ENCODE measurements around the gene FRMD4A.

DNA sequence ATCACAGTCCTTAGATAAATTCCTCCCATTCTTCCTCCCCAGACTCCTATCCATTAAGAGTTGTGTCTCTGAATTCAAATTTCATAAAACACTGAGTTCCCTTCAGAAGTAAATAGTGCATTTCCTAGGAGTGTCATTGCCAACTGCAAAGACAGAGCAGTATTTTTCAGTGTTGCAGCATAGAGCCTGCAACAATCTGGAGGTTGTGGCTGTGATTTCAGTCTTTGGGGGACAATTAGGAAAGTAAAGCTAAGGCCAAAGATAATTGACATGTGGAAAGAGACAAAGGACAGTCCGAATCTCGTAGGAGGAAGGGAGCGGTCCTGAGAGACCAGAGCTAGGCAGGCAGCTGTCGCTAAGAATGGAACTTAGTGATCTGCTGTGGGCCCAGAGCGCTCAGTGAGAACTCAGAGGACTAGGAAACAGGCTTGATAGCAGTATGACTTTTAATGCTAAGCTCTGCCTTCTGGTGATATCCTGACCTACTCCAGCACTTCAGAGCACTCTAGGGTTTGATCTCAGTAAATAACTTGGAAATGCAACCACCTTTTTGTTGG, 697.8 kb downstream of the FRMD4A start:
- TF ChIP-seq, protein P1, sequence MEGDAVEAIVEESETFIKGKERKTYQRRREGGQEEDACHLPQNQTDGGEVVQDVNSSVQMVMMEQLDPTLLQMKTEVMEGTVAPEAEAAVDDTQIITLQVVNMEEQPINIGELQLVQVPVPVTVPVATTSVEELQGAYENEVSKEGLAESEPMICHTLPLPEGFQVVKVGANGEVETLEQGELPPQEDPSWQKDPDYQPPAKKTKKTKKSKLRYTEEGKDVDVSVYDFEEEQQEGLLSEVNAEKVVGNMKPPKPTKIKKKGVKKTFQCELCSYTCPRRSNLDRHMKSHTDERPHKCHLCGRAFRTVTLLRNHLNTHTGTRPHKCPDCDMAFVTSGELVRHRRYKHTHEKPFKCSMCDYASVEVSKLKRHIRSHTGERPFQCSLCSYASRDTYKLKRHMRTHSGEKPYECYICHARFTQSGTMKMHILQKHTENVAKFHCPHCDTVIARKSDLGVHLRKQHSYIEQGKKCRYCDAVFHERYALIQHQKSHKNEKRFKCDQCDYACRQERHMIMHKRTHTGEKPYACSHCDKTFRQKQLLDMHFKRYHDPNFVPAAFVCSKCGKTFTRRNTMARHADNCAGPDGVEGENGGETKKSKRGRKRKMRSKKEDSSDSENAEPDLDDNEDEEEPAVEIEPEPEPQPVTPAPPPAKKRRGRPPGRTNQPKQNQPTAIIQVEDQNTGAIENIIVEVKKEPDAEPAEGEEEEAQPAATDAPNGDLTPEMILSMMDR (IDR thresholded peaks at IDR 0.05): no peak
- no peak for TF ChIP-seq POLR2A (IDR thresholded peaks at IDR 0.05)

Measured in stomach (tissue), 4 donors.